Neuron (in vitro differentiated cells): ENCODE results near the gene BST1.

Experiments
- H2AFZ ChIP-seq: one replicate; pipeline ENCODE4 v1.6.1; 2013; ENCODE audit warnings: low read depth, mild to moderate bottlenecking, inconsistent platforms, low read length, moderate library complexity
- H3K27me3 ChIP-seq: one replicate; pipeline ENCODE4 v1.6.1; 2013; ENCODE audit warnings: low read length; ENCODE audit not compliant: insufficient read depth
- H3K36me3 ChIP-seq: one replicate; pipeline ENCODE4 v1.6.1; 2013; ENCODE audit warnings: low read length; ENCODE audit not compliant: insufficient read depth
- H3K4me1 ChIP-seq: one replicate; pipeline ENCODE4 v1.6.1; 2013; ENCODE audit warnings: low read length; ENCODE audit not compliant: insufficient read depth
- H3K4me3 ChIP-seq: 2 replicates; pipeline ENCODE4 v1.5.1; 2013; ENCODE audit warnings: mild to moderate bottlenecking, low read length, moderate library complexity
- H3K9me3 ChIP-seq: one replicate; pipeline ENCODE4 v1.6.1; 2013; ENCODE audit warnings: low read length

Gene BST1, protein sequence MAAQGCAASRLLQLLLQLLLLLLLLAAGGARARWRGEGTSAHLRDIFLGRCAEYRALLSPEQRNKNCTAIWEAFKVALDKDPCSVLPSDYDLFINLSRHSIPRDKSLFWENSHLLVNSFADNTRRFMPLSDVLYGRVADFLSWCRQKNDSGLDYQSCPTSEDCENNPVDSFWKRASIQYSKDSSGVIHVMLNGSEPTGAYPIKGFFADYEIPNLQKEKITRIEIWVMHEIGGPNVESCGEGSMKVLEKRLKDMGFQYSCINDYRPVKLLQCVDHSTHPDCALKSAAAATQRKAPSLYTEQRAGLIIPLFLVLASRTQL

DNA sequence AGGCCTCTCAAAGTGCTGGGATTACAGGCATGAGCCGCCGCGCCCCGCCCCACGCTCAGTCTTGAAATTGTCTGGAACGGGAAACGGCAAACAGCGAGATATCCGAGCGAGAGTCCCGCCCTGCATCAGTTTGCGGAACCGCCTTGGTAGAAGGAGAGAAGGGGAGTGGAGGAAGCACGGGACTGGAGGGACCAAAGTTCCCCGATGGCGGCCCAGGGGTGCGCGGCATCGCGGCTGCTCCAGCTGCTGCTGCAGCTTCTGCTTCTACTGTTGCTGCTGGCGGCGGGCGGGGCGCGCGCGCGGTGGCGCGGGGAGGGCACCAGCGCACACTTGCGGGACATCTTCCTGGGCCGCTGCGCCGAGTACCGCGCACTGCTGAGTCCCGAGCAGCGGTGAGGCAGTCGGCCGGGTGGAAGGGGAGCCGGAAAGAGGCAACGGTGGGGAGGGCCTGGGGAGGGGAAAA is at the start of gene BST1:
Gene BST1 (plus strand): TSS at position 125 of the 463 bp plus-strand sequence. CDS start 80 bp downstream, at position 205.
- Histone ChIP-seq H3K9me3 (peaks cover 4% of the 10 kb centered on the region), H3K27me3 (no peaks in the 10 kb centered on the region), H3K36me3 (no peaks in the 10 kb centered on the region), H2AFZ (no peak within 1 kb of the TSS), H3K4me3 (no peak within 1 kb of the TSS), H3K4me1 (peaks cover 24% of the 10 kb centered on the region)

DNA sequence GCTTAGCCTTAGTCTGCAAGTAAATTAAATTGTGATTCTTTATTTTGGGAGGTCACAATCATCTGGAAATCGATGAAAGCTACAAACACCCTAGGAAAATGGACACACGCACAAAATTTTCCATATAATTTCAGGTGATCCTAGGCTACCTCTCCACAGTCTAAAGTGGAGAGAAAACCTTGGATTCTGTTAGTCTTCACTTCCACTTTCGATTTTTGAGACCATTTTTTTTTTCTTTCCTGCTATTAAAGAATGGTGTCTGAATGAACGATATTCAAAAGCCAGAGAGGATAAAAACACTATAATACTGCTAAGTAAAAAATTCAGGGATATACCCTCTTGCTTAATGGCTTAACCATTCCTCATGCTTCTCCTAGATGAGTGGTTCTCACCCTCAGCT is 49.4 kb upstream of the BST1 start:
- no peaks in the 10 kb centered on the region for H3K36me3 ChIP-seq
- H3K27me3 ChIP-seq, result no peaks in the 10 kb centered on the region
- H2AFZ ChIP-seq, result no peak overlapping the region
- peak overlapping the region; percentile 86 for H3K4me3 ChIP-seq
- no peaks in the 10 kb centered on the region for H3K9me3 ChIP-seq
- H3K4me1 ChIP-seq, result peaks cover 24% of the 10 kb centered on the region

DNA sequence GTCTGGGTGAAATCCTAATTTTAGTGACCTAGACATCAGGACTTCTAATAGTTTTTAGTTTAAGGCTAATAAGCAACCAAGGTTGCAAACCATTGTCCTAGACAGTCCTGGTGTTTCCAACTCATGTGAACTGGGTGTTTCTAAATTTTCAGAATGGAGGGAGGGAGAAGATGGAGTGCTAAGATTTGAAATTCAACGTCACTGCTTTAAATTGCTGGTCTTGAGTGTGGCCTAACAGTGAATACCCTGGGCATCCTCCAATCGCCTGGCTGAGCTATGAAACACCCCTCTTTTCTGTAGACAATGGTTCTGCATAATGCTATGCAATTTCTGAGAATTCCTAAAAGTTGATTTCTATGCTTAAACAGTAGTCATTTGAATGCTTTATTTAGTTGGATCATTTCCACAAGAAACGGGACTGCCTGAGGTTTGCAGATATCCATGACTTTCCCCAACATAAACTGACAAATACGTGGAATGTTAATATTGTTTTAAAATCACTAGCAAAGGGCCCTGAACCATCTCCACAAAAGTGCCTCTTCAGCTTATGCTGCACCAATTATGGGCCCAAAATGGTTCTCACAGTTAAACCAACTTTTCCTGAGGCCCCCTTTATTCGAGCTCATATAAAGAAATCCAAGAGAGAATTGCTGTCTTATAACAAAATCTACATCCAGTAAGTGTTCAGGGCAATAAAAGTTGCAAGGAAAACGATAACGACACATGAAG is 48.8 kb upstream of the BST1 start:
- Histone ChIP-seq H3K36me3 (no peaks in the 10 kb centered on the region), H2AFZ (peak overlapping the region; percentile 32), H3K4me3 (peak overlapping the region; percentile 86), H3K27me3 (no peaks in the 10 kb centered on the region), H3K9me3 (no peaks in the 10 kb centered on the region), H3K4me1 (peaks cover 24% of the 10 kb centered on the region)

DNA sequence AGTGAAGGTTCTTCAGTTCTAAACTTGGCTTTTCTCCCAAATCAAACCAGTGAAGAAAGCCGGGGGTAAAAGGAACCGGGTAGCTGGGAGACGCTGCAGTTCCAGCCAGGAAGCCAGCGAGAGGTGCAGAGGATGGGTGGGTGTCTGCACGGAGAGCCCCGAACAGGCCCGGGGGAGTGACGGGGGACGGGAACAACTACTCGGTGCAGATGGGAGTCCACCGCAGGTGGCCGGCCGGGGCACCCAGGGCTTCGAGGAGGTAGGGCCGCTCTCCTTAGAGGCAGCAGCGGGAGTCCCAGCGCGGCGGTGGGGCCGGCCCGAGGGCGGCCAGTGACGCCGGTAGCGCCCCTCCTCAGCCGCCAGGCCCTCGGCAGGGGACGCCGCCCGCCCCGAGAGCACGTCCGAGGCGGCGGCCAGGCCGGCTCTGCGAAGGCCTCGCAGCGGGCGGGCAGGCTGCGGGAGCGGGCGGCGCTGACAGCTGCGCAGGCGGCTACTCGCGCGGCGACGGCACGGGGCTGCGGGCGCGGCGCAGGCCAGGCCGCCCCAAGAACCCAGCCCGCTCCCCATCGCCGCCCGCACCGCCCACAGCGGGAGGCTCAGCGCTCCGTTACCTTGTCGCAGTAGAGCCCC is 48.2 kb upstream of the BST1 start:
- no peaks in the 10 kb centered on the region for H3K9me3 ChIP-seq
- H3K27me3 ChIP-seq, result no peaks in the 10 kb centered on the region
- H3K4me1 ChIP-seq, result peaks cover 24% of the 10 kb centered on the region

DNA sequence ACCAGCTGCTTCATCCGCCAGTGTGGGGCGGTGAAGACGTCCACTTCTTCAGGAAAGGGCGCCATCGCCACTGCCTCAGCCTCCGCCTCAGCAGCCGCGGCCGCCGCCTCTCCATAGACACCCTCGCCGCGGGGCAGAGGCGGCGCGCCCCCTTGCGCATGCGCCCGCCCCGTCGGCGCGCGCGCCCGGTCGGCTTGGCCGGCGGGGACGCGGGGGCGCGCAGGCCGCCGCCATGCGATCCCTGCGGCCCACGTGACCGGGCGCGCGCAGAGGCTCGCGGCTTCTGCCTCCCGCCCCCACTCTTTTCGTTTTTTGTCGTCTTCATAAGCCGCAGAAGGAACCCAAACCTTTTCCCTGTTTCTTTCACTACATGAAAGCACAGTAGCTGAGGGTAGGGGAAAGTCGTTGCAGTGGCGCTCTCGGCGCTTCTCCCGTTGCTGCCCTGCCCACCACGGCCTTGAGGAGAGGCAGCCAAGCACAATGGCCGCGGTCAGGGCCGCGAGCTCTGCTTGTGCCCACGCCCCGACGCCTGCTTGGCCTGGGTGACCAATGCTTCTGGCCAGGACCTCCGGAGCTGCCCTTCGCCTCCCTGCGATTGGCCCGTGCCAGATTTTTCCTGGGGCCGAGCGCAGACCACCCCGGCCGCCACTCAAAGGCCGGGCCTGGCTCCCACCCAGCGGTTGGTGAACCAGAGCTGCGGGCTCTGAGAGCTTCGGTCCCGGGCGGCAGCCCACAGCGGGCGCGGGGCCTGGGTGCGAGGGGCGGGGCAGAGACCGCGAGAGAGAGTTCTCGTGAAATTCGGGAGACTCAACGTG is 47.4 kb upstream of the BST1 start, which contains the start of gene FBXL5:
Gene FBXL5 (minus strand): TSS at position 135 of the 815 bp plus-strand sequence. CDS start 70 bp downstream, at position 65.
- peak within 1 kb of the TSS; percentile 86 for H3K4me3 ChIP-seq
- peaks cover 24% of the 10 kb centered on the region for H3K4me1 ChIP-seq
- no peaks in the 10 kb centered on the region for H3K9me3 ChIP-seq
- H3K27me3 ChIP-seq, result no peaks in the 10 kb centered on the region
- H2AFZ ChIP-seq, result peak within 1 kb of the TSS; percentile 86
- no peaks in the 10 kb centered on the region for H3K36me3 ChIP-seq

More for the DNA sequence above, 48.2 kb upstream of the BST1 start:
- Histone ChIP-seq H2AFZ (peak overlapping the region; percentile 32), H3K4me3 (peak overlapping the region; percentile 86), H3K36me3 (no peaks in the 10 kb centered on the region)

DNA sequence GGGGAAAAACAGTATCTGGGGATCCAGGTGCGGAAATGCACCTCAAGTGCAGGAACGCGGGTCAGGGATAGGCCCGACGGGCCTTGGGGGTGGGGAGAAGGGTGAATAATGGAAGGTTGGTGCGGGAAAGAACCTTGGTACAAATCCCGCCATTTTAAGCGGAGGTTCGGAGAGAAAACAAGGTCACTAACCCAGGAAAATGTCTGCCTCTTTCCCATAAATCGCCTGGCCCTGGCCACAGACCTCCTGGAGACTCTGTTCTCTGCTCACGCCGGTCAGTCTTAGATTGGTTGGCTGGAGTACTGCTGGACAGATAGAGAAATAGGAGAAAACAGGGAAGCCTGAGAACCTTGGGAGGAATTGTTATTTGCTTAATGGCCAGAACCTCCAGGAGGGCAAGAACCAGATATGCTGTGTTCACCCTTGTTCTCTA is 46.8 kb upstream of the BST1 start:
- Histone ChIP-seq H3K36me3 (no peaks in the 10 kb centered on the region), H3K4me3 (no peak overlapping the region), H3K9me3 (no peaks in the 10 kb centered on the region), H2AFZ (peak overlapping the region; percentile 86), H3K4me1 (peaks cover 24% of the 10 kb centered on the region), H3K27me3 (no peaks in the 10 kb centered on the region)

DNA sequence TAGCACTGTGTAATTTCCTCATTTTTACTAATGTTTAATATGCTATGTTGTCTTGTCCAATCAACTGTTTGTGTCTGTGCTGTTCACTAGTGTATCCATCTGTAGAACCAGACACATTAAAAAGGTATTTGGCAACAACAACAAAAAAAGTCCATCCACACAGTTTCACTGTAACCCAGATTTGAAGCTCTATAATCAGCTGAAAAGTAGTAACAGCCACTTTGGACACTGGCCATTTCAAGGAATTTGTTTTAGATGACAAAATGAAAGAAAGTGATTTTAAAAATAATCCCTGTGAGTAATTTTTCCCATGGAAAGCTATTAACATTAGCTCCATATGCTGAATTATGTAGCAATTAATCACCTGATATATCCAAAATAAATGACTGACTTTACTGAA is 45.5 kb upstream of the BST1 start:
- Histone ChIP-seq H2AFZ (no peak overlapping the region), H3K36me3 (peaks cover under 1% of the 10 kb centered on the region), H3K4me1 (peaks cover 16% of the 10 kb centered on the region), H3K4me3 (no peak overlapping the region), H3K9me3 (no peaks in the 10 kb centered on the region), H3K27me3 (no peaks in the 10 kb centered on the region)

DNA sequence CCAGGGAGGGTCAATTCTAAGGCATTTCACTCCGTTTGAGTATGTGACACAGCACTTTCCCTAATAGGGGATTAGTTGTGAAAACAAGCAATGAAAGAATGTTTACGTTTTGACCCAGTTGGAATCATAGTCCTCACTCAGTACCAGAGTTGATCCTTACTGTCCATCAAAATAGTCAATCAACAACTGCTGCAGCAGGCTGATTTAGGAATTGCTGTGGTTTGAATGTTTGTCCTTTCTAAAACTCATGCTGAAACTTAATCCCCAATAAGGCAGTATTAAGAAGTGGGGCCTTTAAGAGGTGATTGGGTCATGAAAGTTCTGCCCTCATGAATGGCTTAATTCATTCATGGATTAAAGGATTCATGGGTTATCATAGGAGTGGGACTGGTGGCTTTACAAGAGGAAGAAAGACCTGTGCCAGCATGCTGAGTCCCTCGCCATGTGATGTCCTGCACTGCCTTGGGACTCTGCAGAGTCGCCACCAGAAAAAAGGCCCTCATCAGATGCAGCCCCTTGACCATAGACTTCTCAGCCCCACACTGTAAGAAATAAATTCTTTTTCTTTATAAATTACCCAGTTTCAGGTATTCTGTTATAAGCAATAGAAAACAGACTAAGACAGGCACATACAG is 44.6 kb upstream of the BST1 start:
- peaks cover 2% of the 10 kb centered on the region for H3K36me3 ChIP-seq
- no peak overlapping the region for H3K4me3 ChIP-seq
- peaks cover 8% of the 10 kb centered on the region for H3K4me1 ChIP-seq
- H2AFZ ChIP-seq, result no peak overlapping the region
- H3K9me3 ChIP-seq, result no peaks in the 10 kb centered on the region
- H3K27me3 ChIP-seq, result no peaks in the 10 kb centered on the region

DNA sequence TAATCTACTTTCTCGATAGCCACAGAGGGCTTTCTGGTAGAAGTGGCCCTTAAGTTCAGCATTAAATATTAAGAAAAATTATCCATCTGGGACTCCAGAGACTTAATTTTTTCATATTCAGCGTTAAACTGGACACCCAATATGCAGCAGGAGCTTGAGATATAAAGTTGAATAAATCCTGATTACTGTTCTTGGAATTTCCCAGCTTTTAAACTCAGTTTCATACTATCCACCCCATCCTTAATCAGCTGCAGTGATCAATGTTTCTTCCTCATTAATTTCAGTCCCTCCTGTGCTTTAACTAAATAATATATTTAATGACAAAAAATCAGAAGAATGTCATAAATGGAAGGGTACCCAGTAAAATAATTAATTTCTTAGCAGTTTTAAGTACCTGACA is 44.1 kb upstream of the BST1 start:
- peaks cover 4% of the 10 kb centered on the region for H3K4me1 ChIP-seq
- H3K36me3 ChIP-seq, result peaks cover 2% of the 10 kb centered on the region
- H3K4me3 ChIP-seq, result no peak overlapping the region
- no peak overlapping the region for H2AFZ ChIP-seq
- no peaks in the 10 kb centered on the region for H3K27me3 ChIP-seq
- H3K9me3 ChIP-seq, result no peaks in the 10 kb centered on the region

DNA sequence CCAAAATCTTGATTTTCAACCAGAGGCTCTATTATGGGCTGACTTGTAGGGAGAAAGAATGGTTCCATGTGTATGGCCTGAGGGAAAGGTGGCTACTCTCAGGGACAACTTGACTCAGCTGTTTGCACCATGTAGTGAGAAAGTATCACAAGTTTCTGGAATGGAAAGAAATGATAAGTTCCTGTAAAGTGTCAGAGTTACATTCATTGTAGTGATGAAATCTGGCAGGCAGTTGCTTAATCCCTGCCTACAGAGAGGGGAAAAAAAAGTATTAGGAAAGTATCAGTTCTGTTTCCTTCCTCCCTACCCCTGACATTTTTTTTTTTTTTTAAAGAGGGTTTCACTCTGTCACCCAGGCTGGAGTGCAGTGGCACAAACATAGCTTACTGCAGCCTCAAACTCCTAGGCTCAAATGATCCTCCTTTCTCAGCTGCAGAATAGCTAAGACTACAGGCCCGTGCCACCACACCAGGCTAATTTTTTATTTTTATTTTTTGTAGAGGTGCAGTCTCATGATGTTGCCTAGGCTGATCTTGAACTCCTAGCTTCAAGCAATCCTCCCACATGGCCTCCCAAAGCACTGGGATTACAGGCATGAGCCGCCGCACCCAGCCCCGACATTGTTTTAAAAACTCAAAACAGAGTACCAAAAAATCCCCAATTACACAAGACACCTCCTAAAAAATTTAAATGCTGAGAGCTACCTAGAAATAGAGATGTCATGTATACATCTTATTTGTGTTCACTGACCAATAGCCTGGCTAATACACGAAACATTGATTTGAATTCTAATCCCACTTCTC is 42.9 kb upstream of the BST1 start:
- no peaks in the 10 kb centered on the region for H3K9me3 ChIP-seq
- H2AFZ ChIP-seq, result no peak overlapping the region
- no peak overlapping the region for H3K4me3 ChIP-seq
- H3K36me3 ChIP-seq, result peaks cover 2% of the 10 kb centered on the region
- H3K4me1 ChIP-seq, result peaks cover 4% of the 10 kb centered on the region
- H3K27me3 ChIP-seq, result no peaks in the 10 kb centered on the region

DNA sequence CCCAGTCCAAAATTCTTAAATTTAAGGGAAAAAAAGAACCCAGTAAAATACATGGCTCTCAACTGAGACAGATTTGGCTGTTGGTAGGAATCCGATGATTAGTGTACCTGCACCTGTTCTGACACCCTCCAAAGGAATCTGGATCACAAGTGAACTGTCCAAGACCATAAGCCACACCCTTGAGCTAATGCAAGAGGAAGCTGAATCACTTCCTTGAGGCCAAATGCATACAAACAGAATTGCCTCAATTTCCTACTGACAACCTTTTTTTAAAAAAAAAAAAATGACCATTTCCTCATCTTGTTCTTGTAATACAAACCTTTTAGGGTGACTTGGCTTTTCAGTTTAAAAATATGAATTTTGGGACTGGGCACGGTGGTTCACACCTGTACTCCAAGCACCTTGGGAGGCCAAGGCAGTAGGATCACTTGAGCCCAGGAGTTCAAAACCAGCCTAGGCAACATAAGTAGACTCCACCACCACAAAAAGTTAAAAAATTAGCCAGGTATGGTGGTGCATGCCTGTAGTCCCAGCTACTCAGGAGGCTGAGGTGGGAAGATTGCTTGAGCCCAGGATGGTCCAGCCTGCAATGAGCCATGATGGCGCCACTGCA is 37.0 kb upstream of the BST1 start:
- H3K9me3 ChIP-seq, result no peaks in the 10 kb centered on the region
- no peaks in the 10 kb centered on the region for H3K4me1 ChIP-seq
- H3K27me3 ChIP-seq, result no peaks in the 10 kb centered on the region
- H3K4me3 ChIP-seq, result no peak overlapping the region
- peaks cover 27% of the 10 kb centered on the region for H3K36me3 ChIP-seq
- no peak overlapping the region for H2AFZ ChIP-seq
